ENCODE measurements around the gene CREB5.

DNA sequence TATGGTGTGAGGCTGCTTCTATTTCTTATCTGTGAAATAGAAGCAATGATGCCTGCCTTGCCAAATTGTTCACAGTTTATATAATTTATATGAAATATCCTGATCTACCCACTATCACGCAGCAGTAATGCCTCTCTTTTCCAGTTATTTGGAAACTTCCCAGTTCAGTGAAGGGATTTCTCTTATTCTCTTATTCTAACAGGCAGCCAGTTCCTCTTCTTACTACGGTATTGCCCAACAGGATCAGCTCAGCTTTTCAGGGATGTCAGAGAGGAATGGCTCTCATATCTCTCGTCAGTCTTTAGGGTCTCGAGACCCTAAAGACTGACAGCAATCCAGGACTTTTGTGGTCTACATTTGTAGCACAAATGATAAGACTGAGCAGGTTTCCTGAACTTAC, 215.6 kb downstream of the CREB5 start:
- TF ChIP-seq FOXP2 (optimal IDR thresholded peaks at IDR 0.05; ENCODE audit: borderline replicate concordance, extremely low read depth, extremely low read length, insufficient read depth) (no peak), TAF1 (IDR thresholded peaks at IDR 0.05; ENCODE audit: borderline replicate concordance, insufficient read depth, low read length) (no peak), SIN3A (IDR thresholded peaks at IDR 0.05; ENCODE audit: borderline replicate concordance, insufficient read depth, low read length) (no peak), POLR2AphosphoS5 (IDR thresholded peaks at IDR 0.05; ENCODE audit: low read depth, low read length) (no peak)
- TF ChIP-seq, protein P1, sequence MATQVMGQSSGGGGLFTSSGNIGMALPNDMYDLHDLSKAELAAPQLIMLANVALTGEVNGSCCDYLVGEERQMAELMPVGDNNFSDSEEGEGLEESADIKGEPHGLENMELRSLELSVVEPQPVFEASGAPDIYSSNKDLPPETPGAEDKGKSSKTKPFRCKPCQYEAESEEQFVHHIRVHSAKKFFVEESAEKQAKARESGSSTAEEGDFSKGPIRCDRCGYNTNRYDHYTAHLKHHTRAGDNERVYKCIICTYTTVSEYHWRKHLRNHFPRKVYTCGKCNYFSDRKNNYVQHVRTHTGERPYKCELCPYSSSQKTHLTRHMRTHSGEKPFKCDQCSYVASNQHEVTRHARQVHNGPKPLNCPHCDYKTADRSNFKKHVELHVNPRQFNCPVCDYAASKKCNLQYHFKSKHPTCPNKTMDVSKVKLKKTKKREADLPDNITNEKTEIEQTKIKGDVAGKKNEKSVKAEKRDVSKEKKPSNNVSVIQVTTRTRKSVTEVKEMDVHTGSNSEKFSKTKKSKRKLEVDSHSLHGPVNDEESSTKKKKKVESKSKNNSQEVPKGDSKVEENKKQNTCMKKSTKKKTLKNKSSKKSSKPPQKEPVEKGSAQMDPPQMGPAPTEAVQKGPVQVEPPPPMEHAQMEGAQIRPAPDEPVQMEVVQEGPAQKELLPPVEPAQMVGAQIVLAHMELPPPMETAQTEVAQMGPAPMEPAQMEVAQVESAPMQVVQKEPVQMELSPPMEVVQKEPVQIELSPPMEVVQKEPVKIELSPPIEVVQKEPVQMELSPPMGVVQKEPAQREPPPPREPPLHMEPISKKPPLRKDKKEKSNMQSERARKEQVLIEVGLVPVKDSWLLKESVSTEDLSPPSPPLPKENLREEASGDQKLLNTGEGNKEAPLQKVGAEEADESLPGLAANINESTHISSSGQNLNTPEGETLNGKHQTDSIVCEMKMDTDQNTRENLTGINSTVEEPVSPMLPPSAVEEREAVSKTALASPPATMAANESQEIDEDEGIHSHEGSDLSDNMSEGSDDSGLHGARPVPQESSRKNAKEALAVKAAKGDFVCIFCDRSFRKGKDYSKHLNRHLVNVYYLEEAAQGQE (IDR thresholded peaks at IDR 0.05; ENCODE audit: insufficient read depth in 1 of 2, low read depth in 2 of 2, low read length in 2 of 2) = no peak
